Vagina (tissue), 2 donors: Measurements from ENCODE around the gene SLC9A6. TPM values are rescaled to one million over a fixed set of nuclear protein-coding genes. Genes with fewer than 3 reads are reported as not detected.

Source experiments
- DNase-seq, 2 donors: peaks; one replicate each; pipeline ENCODE4 v3.0.0-alpha.2; 2017; ENCODE audit errors: extremely low spot score in 2 of 2
- H3K27ac ChIP-seq: fragments of 200-600 bp; sonication (generic); one replicate; pipeline ENCODE4 v1.5.1; 2019
- H3K27me3 ChIP-seq: fragments of 200-600 bp; sonication (generic); one replicate; pipeline ENCODE4 v1.5.1; 2019
- H3K36me3 ChIP-seq, 2 donors: fragments of 200-600 bp; sonication (generic); one replicate each; pipeline ENCODE4 v1.5.1; 2017 to 2019
- H3K4me1 ChIP-seq: fragments of 200-600 bp; sonication (generic); one replicate; pipeline ENCODE4 v1.5.1; 2019
- H3K4me3 ChIP-seq, 2 donors: fragments of 200-600 bp; sonication (generic); 1 replicate in 1 of 2; 2 replicates in 1 of 2; pipeline ENCODE4 v1.5.1; 2016 to 2019
- H3K9me3 ChIP-seq: fragments of 200-600 bp; sonication (generic); one replicate; pipeline ENCODE4 v1.5.1; 2019
- POLR2A ChIP-seq, 2 donors: fragments of 450-650 bp; IDR thresholded peaks; one replicate each; pipeline ENCODE4 v1.6.1; 2017; ENCODE audit warnings: antibody characterized with exemption in 2 of 2, mild to moderate bottlenecking in 2 of 2, moderate library complexity in 2 of 2
- POLR2AphosphoS5 ChIP-seq, 2 donors: sonication (generic); formaldehyde crosslinking; IDR thresholded peaks; one replicate each; pipeline ENCODE4 v1.9.0; 2017; ENCODE audit warnings: antibody characterized with exemption in 2 of 2, mild to moderate bottlenecking in 2 of 2, low read depth in 1 of 2; ENCODE audit not compliant: insufficient read depth in 1 of 2
- intact Hi-C: fragments of 100-400 bp; cut with DNase I; formaldehyde crosslinking; loops from one replicate; pipeline ENCODE4 v1.15.1; 2023
- total RNA-seq: library from RNA; depleted of rRNA; stranded (reverse); fragments of >200 nt; gene quantifications from one replicate; pipeline ENCODE4 v1.2.3, GENCODE V29; 2016
- TF ChIP-seq, protein P1 (sequence below), 3 experiments: fragments of 450-650 bp in 2 of 3; fragments of 200-600 bp in 1 of 3; sonication (generic) in 1 of 3; IDR thresholded peaks; one replicate each; pipeline ENCODE4 v1.5.1; 2017 to 2019; ENCODE audit warnings: antibody characterized with exemption in 3 of 3, mild to moderate bottlenecking in 2 of 3, moderate library complexity in 2 of 3

Gene SLC9A6
- total RNA-seq, 1 donor from 2014 or later: 12.8 TPM

DNA sequence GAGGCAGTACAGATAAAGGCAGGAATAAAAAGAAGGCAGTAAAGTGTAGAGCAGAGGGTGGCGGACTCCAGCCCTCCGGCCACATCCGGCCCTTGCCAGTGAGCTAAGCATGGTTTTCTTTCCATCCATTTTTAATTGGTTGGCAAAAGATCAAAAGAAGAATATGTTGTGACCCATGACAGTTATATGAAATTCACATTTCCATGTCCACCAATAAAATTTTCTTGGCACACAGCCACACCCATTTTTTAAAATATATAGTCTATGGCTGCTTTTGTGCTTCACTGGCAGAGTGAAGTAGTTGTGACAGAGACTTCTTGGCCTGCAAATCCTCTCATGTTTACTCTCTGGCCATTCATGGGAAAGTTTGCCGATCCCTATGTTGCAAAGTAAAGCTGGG lies 29.8 kb downstream of the SLC9A6 start:
- intact Hi-C loops: no loop called here
- TF ChIP-seq POLR2AphosphoS5 (IDR thresholded peaks at IDR 0.05; ENCODE audit: insufficient read depth in 1 of 2, low read depth in 1 of 2): no peak
- TF ChIP-seq, protein P1, sequence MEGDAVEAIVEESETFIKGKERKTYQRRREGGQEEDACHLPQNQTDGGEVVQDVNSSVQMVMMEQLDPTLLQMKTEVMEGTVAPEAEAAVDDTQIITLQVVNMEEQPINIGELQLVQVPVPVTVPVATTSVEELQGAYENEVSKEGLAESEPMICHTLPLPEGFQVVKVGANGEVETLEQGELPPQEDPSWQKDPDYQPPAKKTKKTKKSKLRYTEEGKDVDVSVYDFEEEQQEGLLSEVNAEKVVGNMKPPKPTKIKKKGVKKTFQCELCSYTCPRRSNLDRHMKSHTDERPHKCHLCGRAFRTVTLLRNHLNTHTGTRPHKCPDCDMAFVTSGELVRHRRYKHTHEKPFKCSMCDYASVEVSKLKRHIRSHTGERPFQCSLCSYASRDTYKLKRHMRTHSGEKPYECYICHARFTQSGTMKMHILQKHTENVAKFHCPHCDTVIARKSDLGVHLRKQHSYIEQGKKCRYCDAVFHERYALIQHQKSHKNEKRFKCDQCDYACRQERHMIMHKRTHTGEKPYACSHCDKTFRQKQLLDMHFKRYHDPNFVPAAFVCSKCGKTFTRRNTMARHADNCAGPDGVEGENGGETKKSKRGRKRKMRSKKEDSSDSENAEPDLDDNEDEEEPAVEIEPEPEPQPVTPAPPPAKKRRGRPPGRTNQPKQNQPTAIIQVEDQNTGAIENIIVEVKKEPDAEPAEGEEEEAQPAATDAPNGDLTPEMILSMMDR (IDR thresholded peaks at IDR 0.05): no peak
- no peak for TF ChIP-seq POLR2A (IDR thresholded peaks at IDR 0.05)

DNA sequence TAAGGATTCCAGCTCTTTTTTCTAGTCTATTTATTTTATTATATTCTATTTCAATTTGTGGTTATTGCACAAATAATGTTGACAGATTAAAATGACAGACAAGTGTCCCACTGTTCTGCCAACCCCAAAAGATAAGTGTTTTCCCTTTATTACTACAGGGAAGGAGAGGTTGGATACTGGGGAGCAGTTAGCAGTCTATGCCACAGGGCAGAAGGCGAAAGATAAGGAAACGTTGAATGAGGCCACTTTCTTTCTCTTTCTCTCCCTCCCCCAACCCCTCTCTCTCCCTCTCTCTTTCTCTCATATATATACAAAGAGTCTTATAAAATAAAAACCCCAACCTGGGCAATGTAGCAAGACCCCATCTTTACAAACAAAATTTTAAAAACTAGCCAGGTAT lies 31.6 kb downstream of the SLC9A6 start:
- Histone ChIP-seq H3K9me3 (no peaks in the 10 kb centered on the region), H3K27ac (no peak overlapping the region), H3K4me3 (no peak overlapping the region), H3K27me3 (no peaks in the 10 kb centered on the region), H3K4me1 (no peaks in the 10 kb centered on the region), H3K36me3 (peaks cover 0 to 13% of the 10 kb centered on the region in 2 donors)
- intact Hi-C loops: no loop called here
- no peak for DNase-seq
- no peak for TF ChIP-seq POLR2A (IDR thresholded peaks at IDR 0.05)
- no peak for TF ChIP-seq POLR2AphosphoS5 (IDR thresholded peaks at IDR 0.05; ENCODE audit: insufficient read depth in 1 of 2, low read depth in 1 of 2)
- TF ChIP-seq, protein P1 (IDR thresholded peaks at IDR 0.05): no peak

More for the DNA sequence above, 29.8 kb downstream of the SLC9A6 start:
- Histone ChIP-seq H3K27me3 (no peaks in the 10 kb centered on the region), H3K4me3 (no peak overlapping the region), H3K4me1 (no peaks in the 10 kb centered on the region), H3K36me3 (peaks cover 0 to 8% of the 10 kb centered on the region in 2 donors), H3K27ac (no peak overlapping the region), H3K9me3 (no peaks in the 10 kb centered on the region)
- DNase-seq: no peak

DNA sequence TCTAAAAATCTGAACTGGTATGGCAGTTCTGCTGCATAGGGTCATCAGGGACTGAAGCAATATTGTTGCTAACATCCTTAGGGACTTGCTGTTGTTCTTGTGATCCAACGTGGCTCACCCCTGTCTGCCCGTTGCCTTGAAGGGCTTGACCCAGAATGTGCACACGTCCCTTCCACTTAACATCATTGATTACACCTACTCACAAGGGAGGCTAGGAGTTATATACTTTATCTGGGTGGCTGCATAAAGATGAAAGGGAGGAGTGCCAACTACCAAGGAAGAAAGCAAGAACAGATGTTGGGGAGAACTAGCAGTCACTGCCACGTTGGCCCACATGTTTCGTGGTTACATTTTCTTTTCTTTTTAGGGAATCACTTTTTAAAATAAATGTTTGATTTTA lies 34.0 kb downstream of the SLC9A6 start:
- intact Hi-C loops: no loop called here
- DNase-seq: no peak
- Histone ChIP-seq H3K4me3 (no peak overlapping the region), H3K27me3 (no peaks in the 10 kb centered on the region), H3K27ac (no peak overlapping the region), H3K4me1 (no peaks in the 10 kb centered on the region), H3K36me3 (peaks cover 0 to 9% of the 10 kb centered on the region in 2 donors), H3K9me3 (no peaks in the 10 kb centered on the region)
- no peak for TF ChIP-seq POLR2AphosphoS5 (IDR thresholded peaks at IDR 0.05; ENCODE audit: insufficient read depth in 1 of 2, low read depth in 1 of 2)
- TF ChIP-seq POLR2A (IDR thresholded peaks at IDR 0.05): no peak
- TF ChIP-seq, protein P1 (IDR thresholded peaks at IDR 0.05): no peak

DNA sequence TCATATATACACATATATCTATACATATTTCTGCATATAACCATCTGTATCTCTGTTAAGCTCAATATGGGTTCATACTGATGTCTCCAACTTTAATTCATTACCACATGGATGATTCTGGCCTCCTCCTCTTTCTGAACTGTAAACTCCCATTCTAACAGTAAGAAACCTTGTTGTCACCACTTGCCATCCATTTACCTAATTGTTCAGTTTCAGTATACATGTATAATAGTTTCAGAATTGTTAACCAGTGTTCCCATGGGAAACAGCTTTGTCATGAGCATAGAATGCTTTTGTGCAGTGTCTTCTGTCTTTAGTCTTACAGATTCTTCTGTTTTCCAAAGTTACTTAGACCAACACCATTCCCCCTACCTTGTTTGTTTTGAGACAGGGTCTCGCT lies 35.9 kb downstream of the SLC9A6 start:
- H3K4me3 ChIP-seq: no peak overlapping the region
- peaks cover 0 to 9% of the 10 kb centered on the region in 2 donors for H3K36me3 ChIP-seq
- H3K27ac ChIP-seq: no peak overlapping the region
- DNase-seq: no peak
- TF ChIP-seq, protein P1 (IDR thresholded peaks at IDR 0.05): no peak
- TF ChIP-seq POLR2AphosphoS5 (IDR thresholded peaks at IDR 0.05; ENCODE audit: insufficient read depth in 1 of 2, low read depth in 1 of 2): no peak
- no peaks in the 10 kb centered on the region for H3K27me3 ChIP-seq
- no peaks in the 10 kb centered on the region for H3K9me3 ChIP-seq
- H3K4me1 ChIP-seq: no peaks in the 10 kb centered on the region
- intact Hi-C loops: no loop called here

DNA sequence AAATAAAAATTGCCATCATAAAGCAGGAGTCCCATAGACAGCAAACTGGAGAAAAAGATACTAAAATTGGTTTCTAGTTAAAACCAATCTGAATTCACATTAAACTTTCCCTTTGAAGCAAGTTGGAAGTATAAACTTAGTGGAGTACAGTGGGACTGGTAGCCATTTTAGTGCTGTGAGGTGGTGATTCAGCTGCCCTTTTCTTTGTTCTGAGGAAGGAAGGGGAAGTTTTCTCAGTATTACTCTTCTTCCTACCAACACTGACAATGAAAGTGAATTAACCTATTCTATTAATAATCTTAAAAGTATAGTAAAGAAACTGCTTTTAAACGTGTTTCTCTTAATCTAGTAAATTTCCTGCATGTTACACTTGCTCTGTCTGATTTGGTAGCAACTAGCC lies 36.7 kb downstream of the SLC9A6 start:
- DNase-seq: no peak
- intact Hi-C loops: no loop called here
- Histone ChIP-seq H3K9me3 (no peaks in the 10 kb centered on the region), H3K27ac (no peak overlapping the region), H3K36me3 (peaks cover 0 to 9% of the 10 kb centered on the region in 2 donors), H3K27me3 (no peaks in the 10 kb centered on the region), H3K4me1 (no peaks in the 10 kb centered on the region), H3K4me3 (no peak overlapping the region)
- no peak for TF ChIP-seq POLR2A (IDR thresholded peaks at IDR 0.05)
- TF ChIP-seq, protein P1 (IDR thresholded peaks at IDR 0.05): no peak
- TF ChIP-seq POLR2AphosphoS5 (IDR thresholded peaks at IDR 0.05; ENCODE audit: insufficient read depth in 1 of 2, low read depth in 1 of 2): no peak
